GM12878 (cell line): ENCODE data around the gene ZNF501. TPM values are rescaled to one million over a fixed set of nuclear protein-coding genes. Genes with fewer than 3 reads are reported as not detected.

Source experiments
- CUX1 ChIP-seq: IDR thresholded peaks from 2 replicates; pipeline ENCODE4 v1.6.1; 2012; ENCODE audit warnings: improper control_type of control experiment, low read depth, low read length; ENCODE audit not compliant: insufficient replicate concordance
- IKZF1 ChIP-seq: fragments of 450-650 bp; conservative IDR thresholded peaks from 2 replicates; pipeline ENCODE4 v1.6.1; 2017; ENCODE audit warnings: antibody characterized with exemption, mild to moderate bottlenecking
- IRF5 ChIP-seq: fragments of 450-650 bp; IDR thresholded peaks from 2 replicates; pipeline ENCODE4 v1.6.1; 2017; ENCODE audit warnings: borderline replicate concordance
- MEF2A ChIP-seq: IDR thresholded peaks from 2 replicates; pipeline ENCODE4 v1.6.1; 2011; ENCODE audit warnings: low read depth, mild to moderate bottlenecking, low read length, moderate library complexity; ENCODE audit not compliant: insufficient read depth
- MLLT1 ChIP-seq: fragments of 450-650 bp; IDR thresholded peaks from 2 replicates; pipeline ENCODE4 v1.6.1; 2016; ENCODE audit warnings: mild to moderate bottlenecking
- NBN ChIP-seq: fragments of 450-650 bp; IDR thresholded peaks from 2 replicates; pipeline ENCODE4 v1.6.1; 2016
- RELB ChIP-seq: fragments of 450-650 bp; IDR thresholded peaks from 2 replicates; pipeline ENCODE4 v1.6.1; 2017; ENCODE audit warnings: low read depth, mild to moderate bottlenecking, moderate library complexity
- TCF7 ChIP-seq: IDR thresholded peaks from 2 replicates; pipeline ENCODE4 v1.6.1; 2014; ENCODE audit warnings: antibody characterized with exemption, borderline replicate concordance
- WRNIP1 ChIP-seq: IDR thresholded peaks from 2 replicates; pipeline ENCODE4 v1.6.1; 2011; ENCODE audit warnings: low read depth, low read length, improper control_type of control experiment, borderline replicate concordance
- ZBTB11 ChIP-seq: fragments of 450-650 bp; formaldehyde crosslinking; IDR thresholded peaks from 2 replicates; pipeline ENCODE4 v1.5.0; 2022; ENCODE audit warnings: mild to moderate bottlenecking, missing genetic modification characterization
- ZBTB4 ChIP-seq: fragments of 450-650 bp; formaldehyde crosslinking; IDR thresholded peaks from 2 replicates; pipeline ENCODE4 v1.4.0; 2022; ENCODE audit warnings: mild to moderate bottlenecking, moderate library complexity
- ZSCAN29 ChIP-seq: fragments of 450-650 bp; IDR thresholded peaks from 2 replicates; pipeline ENCODE4 v1.6.1; 2017; ENCODE audit warnings: mild to moderate bottlenecking, moderate library complexity
- polyA plus RNA-seq, 11 experiments: library from polyadenylated mRNA; depleted of rRNA in 4 of 11; unstranded in 6 of 11; stranded (reverse) in 5 of 11; fragments of >200 nt; fragmentation: Nextera tagmentation in 4 of 11; fragmentation: Illumina TruSeq in 1 of 11; extraction: Ambion mirVana in 4 of 11; extraction: Trizol in 1 of 11; gene quantifications; 1 replicate in 1 of 11; 2 replicates in 10 of 11; pipeline versions ENCODE4 v1.2.1 to v1.2.3, GENCODE V29; 2011 to 2016; ENCODE audit warnings: inconsistent platforms in 2 of 11, missing spikeins in 2 of 11, low read depth in 1 of 11
- total RNA-seq, 4 experiments: library from RNA; depleted of rRNA in 3 of 4; stranded (reverse); fragments of >200 nt in 3 of 4; fragmentation: Illumina TruSeq in 1 of 4; extraction: Trizol in 1 of 4; gene quantifications; 2 replicates each; pipeline versions ENCODE4 v1.2.1 to v1.2.3, GENCODE V29; 2013 to 2021

ZNF501 gene
- total and polyA plus RNA-seq, 10 of the 15 experiments (the other 5 are each of a cell fraction or from before 2014, with no cell fraction given): 0.35 to 3.8 (median 1.7) TPM

- TF ChIP-seq ZBTB4 (CRISPR knock-in tag): no peak
- TF ChIP-seq TCF7: no peak
- TF ChIP-seq NBN: peak; percentile 88
- no peak for TF ChIP-seq ZSCAN29
- peak; percentile 49; the same call in 1 of the 2 replicates for TF ChIP-seq MLLT1
- no peak for TF ChIP-seq WRNIP1
- no peak for TF ChIP-seq CUX1
- peak; percentile 52; the same call in 1 of the 2 replicates for TF ChIP-seq RELB
- TF ChIP-seq IRF5: no peak
- TF ChIP-seq MEF2A: no peak
- TF ChIP-seq IKZF1: peak; percentile 85
- TF ChIP-seq ZBTB11 (CRISPR knock-in tag): no peak
Measured at GRCh38 chr3:44729384-44729910, at the start of gene ZNF501 (continued).
